GM12878 (cell line): ENCODE data around the gene ZBTB5. TPM values are rescaled to one million over a fixed set of nuclear protein-coding genes. Genes with fewer than 3 reads are reported as not detected.

Source experiments
- ATAC-seq: fragments of 200-7000 bp; cut with Tn5 transposase; 3 replicates; pipeline ENCODE4 v1.9.1; 2020; ENCODE audit warnings: mild to moderate bottlenecking, moderate library complexity
- BruUV-seq: library from RNA; stranded (reverse); fragments of 400-500 nt; replicated peaks from 2 replicates; lab custom pipeline; 2021; lab: Mats Ljungman, UMichigan
- CTCF ChIA-PET: fragments of 300-600 bp; sonication (Branson Sonifier 250); formaldehyde crosslinking; extraction: SDS; loops from one replicate; lab custom pipeline; 2021; ENCODE audit warnings: inconsistent platforms; lab: Yijun Ruan, JAX
- POLR2A ChIA-PET: fragments of 350-600 bp; formaldehyde crosslinking; extraction: SDS; loops from one replicate; lab custom pipeline; 2021; ENCODE audit warnings: inconsistent platforms; lab: Charles Lee
- RAD21 ChIA-PET: fragments of 300-600 bp; sonication (Branson Sonifier 250); formaldehyde crosslinking; loops from one replicate; lab custom pipeline; 2023; ENCODE audit warnings: antibody characterized with exemption; ENCODE audit not compliant: unreplicated experiment; lab: Charles Lee
- SMC1A ChIA-PET: fragments of 300-600 bp; sonication (Branson Sonifier 250); formaldehyde crosslinking; loops from one replicate; lab custom pipeline; 2023; ENCODE audit not compliant: unreplicated experiment, uncharacterized antibody; lab: Charles Lee
- DNase-seq: peaks from one replicate; pipeline ENCODE4 v3.0.0-alpha.2; 2011; ENCODE audit warnings: low read depth, low spot score
- FAIRE-seq: peaks from 3 replicates; lab custom pipeline; 2011; peaks lifted over from hg19 to GRCh38; lab: Jason Lieb, UNC
- H2AFZ ChIP-seq: 2 replicates; pipeline ENCODE4 v1.6.0; 2011; ENCODE audit warnings: low read depth, low read length, control low read depth; ENCODE audit not compliant: control insufficient read depth
- H3K27ac ChIP-seq: 2 replicates; pipeline ENCODE4 v1.5.1; 2011; ENCODE audit warnings: control low read depth; ENCODE audit not compliant: control insufficient read depth, insufficient read depth
- H3K27me3 ChIP-seq, 2 experiments: replicated peaks in 1 of 2; 2 replicates each; pipeline versions ENCODE4 v1.6.0 to v1.6.1; 2011; ENCODE audit warnings: low read length in 1 of 2; ENCODE audit not compliant: control insufficient read depth in 2 of 2, insufficient read depth in 2 of 2
- H3K36me3 ChIP-seq, 2 experiments: 2 replicates each; pipeline ENCODE4 v1.5.1; 2011; ENCODE audit warnings: low read length in 1 of 2; ENCODE audit not compliant: control insufficient read depth in 2 of 2, insufficient read depth in 2 of 2
- H3K4me1 ChIP-seq: 2 replicates; pipeline ENCODE4 v1.6.1; 2011; ENCODE audit warnings: mild to moderate bottlenecking, low read length, moderate library complexity, mixed read lengths; ENCODE audit not compliant: control insufficient read depth, insufficient read depth
- H3K4me2 ChIP-seq: 2 replicates; pipeline ENCODE4 v1.6.0; 2011; ENCODE audit warnings: control low read depth; ENCODE audit not compliant: control insufficient read depth, insufficient read depth
- H3K4me3 ChIP-seq: fragments of 200-600 bp; sonication (generic); 2 replicates; pipeline ENCODE4 v1.5.1; 2016
- H3K79me2 ChIP-seq: 2 replicates; pipeline ENCODE4 v1.6.0; 2011; ENCODE audit warnings: low read length; ENCODE audit not compliant: control insufficient read depth, insufficient read depth
- H3K9ac ChIP-seq: 2 replicates; pipeline ENCODE4 v1.8.0; 2011; ENCODE audit warnings: low read length, control low read depth, mixed read lengths; ENCODE audit not compliant: control insufficient read depth, insufficient read depth
- H3K9me3 ChIP-seq: replicated peaks from 3 replicates; pipeline ENCODE4 v1.5.1; 2011; ENCODE audit warnings: mild to moderate bottlenecking, low read length; ENCODE audit not compliant: control insufficient read depth, insufficient read depth
- H4K20me1 ChIP-seq: 2 replicates; pipeline ENCODE4 v1.6.0; 2011; ENCODE audit not compliant: control insufficient read depth, insufficient read depth
- BCL11A ChIP-seq: IDR thresholded peaks from 2 replicates; pipeline ENCODE4 v1.6.1; 2011; ENCODE audit warnings: low read depth, low read length
- EZH2 ChIP-seq: IDR thresholded peaks from 2 replicates; pipeline ENCODE4 v1.6.1; 2012; ENCODE audit warnings: low read depth, mild to moderate bottlenecking, control low read depth, inconsistent platforms, low read length, borderline replicate concordance; ENCODE audit not compliant: control insufficient read depth
- HDAC2 ChIP-seq: fragments of 200-600 bp; sonication (generic); IDR thresholded peaks from 2 replicates; pipeline ENCODE4 v1.6.1; 2017
- NR2C1 ChIP-seq: fragments of 450-650 bp; IDR thresholded peaks from 2 replicates; pipeline ENCODE4 v1.6.1; 2017; ENCODE audit warnings: antibody characterized with exemption, mild to moderate bottlenecking, moderate library complexity
- POU2F2 ChIP-seq: IDR thresholded peaks from 3 replicates; pipeline ENCODE4 v1.6.1; 2011; ENCODE audit warnings: low read depth, mild to moderate bottlenecking, low read length, borderline replicate concordance
- SMAD5 ChIP-seq: IDR thresholded peaks from 2 replicates; pipeline ENCODE4 v1.6.1; 2016; ENCODE audit warnings: antibody characterized with exemption, low read depth
- WRNIP1 ChIP-seq: IDR thresholded peaks from 2 replicates; pipeline ENCODE4 v1.6.1; 2011; ENCODE audit warnings: low read depth, low read length, improper control_type of control experiment, borderline replicate concordance
- ZBED1 ChIP-seq: IDR thresholded peaks from 2 replicates; pipeline ENCODE4 v1.6.1; 2016; ENCODE audit warnings: borderline replicate concordance
- ZBTB33 ChIP-seq: fragments of 450-650 bp; IDR thresholded peaks from 2 replicates; pipeline ENCODE4 v1.6.1; 2017; ENCODE audit warnings: mild to moderate bottlenecking
- ZNF217 ChIP-seq: fragments of 450-650 bp; IDR thresholded peaks from 2 replicates; pipeline ENCODE4 v1.6.1; 2017; ENCODE audit warnings: antibody characterized with exemption, mild to moderate bottlenecking
- ZNF384 ChIP-seq: IDR thresholded peaks from 2 replicates; pipeline ENCODE4 v1.6.1; 2012; ENCODE audit warnings: low read depth, mild to moderate bottlenecking, low read length, improper control_type of control experiment, borderline replicate concordance
- ZZZ3 ChIP-seq: IDR thresholded peaks from 2 replicates; pipeline ENCODE4 v1.6.1; 2011; ENCODE audit warnings: low read depth; ENCODE audit not compliant: control insufficient read depth, insufficient read length
- WGBS: methylation state at CpG from one replicate; pipeline ENCODE4 v1.1.6; 2016; ENCODE audit warnings: low lambda C conversion rate; ENCODE audit not compliant: insufficient replicate concordance, insufficient coverage; ENCODE audit errors: missing lambda C conversion rate; 5-methylcytosine and 5-hydroxymethylcytosine counted together
- in situ Hi-C: fragments of 300-500 bp; cut with MboI; formaldehyde crosslinking; loops from 9 replicates; pipeline ENCODE4 v1.14.3; 2018; ENCODE audit warnings: mixed read lengths
- intact Hi-C: fragments of 100-400 bp; cut with micrococcal nuclease; formaldehyde crosslinking; loops from one replicate; pipeline ENCODE4 v1.14.2; 2022; ENCODE audit not compliant: unreplicated experiment
- polyA plus RNA-seq, 11 experiments: library from polyadenylated mRNA; depleted of rRNA in 4 of 11; unstranded in 6 of 11; stranded (reverse) in 5 of 11; fragments of >200 nt; fragmentation: Nextera tagmentation in 4 of 11; fragmentation: Illumina TruSeq in 1 of 11; extraction: Ambion mirVana in 4 of 11; extraction: Trizol in 1 of 11; gene quantifications; 1 replicate in 1 of 11; 2 replicates in 10 of 11; pipeline versions ENCODE4 v1.2.1 to v1.2.3, GENCODE V29; 2011 to 2016; ENCODE audit warnings: inconsistent platforms in 2 of 11, missing spikeins in 2 of 11, low read depth in 1 of 11
- total RNA-seq, 4 experiments: library from RNA; depleted of rRNA in 3 of 4; stranded (reverse); fragments of >200 nt in 3 of 4; fragmentation: Illumina TruSeq in 1 of 4; extraction: Trizol in 1 of 4; gene quantifications; 2 replicates each; pipeline versions ENCODE4 v1.2.1 to v1.2.3, GENCODE V29; 2013 to 2021
- TF ChIP-seq, protein P1 (sequence below): IDR thresholded peaks from 2 replicates; pipeline ENCODE4 v1.6.1; 2011; ENCODE audit warnings: low read depth, mild to moderate bottlenecking, low read length, moderate library complexity, borderline replicate concordance; ENCODE audit errors: extremely low read depth
- TF ChIP-seq, protein P2 (sequence below): fragments of 450-650 bp; IDR thresholded peaks from 2 replicates; pipeline ENCODE4 v1.6.1; 2017; ENCODE audit warnings: mild to moderate bottlenecking, low read depth, inconsistent platforms; ENCODE audit not compliant: poor library complexity, severe bottlenecking
- TF ChIP-seq, protein P3 (sequence below): fragments of 450-650 bp; IDR thresholded peaks from 2 replicates; pipeline ENCODE4 v1.6.1; 2014; ENCODE audit warnings: mild to moderate bottlenecking

Gene ZBTB5
- total and polyA plus RNA-seq, 10 of the 15 experiments (the other 5 are each of a cell fraction or from before 2014, with no cell fraction given), result 1.4 to 32.5 (median 12.1) TPM

DNA sequence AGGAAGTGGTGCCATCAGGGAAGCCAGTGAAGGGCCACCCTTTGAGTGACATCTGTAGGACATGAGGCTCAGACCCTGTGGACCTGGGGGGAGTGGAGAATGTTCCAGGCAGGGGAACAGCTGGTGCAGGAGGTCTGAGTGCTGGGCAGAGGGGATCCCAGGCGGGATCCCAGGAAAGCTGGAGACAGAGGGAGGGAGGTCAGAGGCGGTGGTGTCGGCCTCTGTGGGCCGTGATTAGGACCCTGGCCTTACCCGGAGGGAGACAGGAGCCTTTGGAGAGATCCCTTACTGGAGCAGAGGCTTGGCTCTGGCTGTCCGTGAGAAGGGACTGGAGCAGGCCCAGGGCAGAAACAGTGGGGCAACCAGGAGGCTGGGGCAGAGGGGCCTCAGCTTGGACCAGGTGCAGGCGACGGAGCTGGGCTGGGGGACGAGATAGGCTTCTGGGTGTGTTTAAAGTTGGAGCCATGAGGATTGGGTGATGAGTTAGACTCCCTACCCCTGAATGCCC lies 54.8 kb downstream of the ZBTB5 start:
- H3K27me3 ChIP-seq, result no peaks in the 10 kb centered on the region
- ChIA-PET CTCF (interaction anchor here (0.7 to 15.1 kb wide), 33 partner anchors 8 to 536 kb away, joined by 3 to 220 read pairs (median 6); partner anchors contain the start of genes POLR1E and ZBTB5), POLR2A (interaction anchor here (0.7 to 15.5 kb wide), 12 partner anchors 12 to 375 kb away, joined by 3 to 212 read pairs (median 4); partner anchors contain the start of genes GRHPR, POLR1E and TOMM5), RAD21 (interaction anchor here (0.6 to 7.5 kb wide), 27 partner anchors 8 to 614 kb away, joined by 3 to 126 read pairs (median 5); partner anchors contain the start of genes GRHPR, ZBTB5 and ZCCHC7), SMC1A (interaction anchor here (0.8 to 4.7 kb wide), 28 partner anchors 11 to 430 kb away, joined by 3 to 23 read pairs (median 5); no protein-coding TSS in a partner anchor)
- H3K79me2 ChIP-seq, result peaks cover 42% of the 10 kb centered on the region
- H3K9ac ChIP-seq, result peak overlapping the region; percentile 92
- no peaks in the 10 kb centered on the region for H4K20me1 ChIP-seq
- intact Hi-C loops (loop anchor here (2.0 kb wide), 1 partner anchor 54 kb away; the partner anchor contains the start of gene ZBTB5), in situ Hi-C loops (no loop called here)
- 34% methylated on average over 9 of the region's 9 CpGs for WGBS
- H3K27ac ChIP-seq, result peak overlapping the region; percentile 97
- no peaks in the 10 kb centered on the region for H3K9me3 ChIP-seq
- DNase-seq (no peak), ATAC-seq (no peak), FAIRE-seq (no peak)
- no peaks in the 10 kb centered on the region for H3K36me3 ChIP-seq
- H2AFZ ChIP-seq, result no peak overlapping the region
- no TSS peak for BruUV-seq
- peak overlapping the region; percentile 47 for H3K4me3 ChIP-seq
- peaks cover 71% of the 10 kb centered on the region for H3K4me1 ChIP-seq
- H3K4me2 ChIP-seq, result peak overlapping the region; percentile 89
- TF ChIP-seq, protein P1, sequence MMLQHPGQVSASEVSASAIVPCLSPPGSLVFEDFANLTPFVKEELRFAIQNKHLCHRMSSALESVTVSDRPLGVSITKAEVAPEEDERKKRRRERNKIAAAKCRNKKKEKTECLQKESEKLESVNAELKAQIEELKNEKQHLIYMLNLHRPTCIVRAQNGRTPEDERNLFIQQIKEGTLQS, result no peak
- no peak for TF ChIP-seq ZZZ3
- no peak for TF ChIP-seq HDAC2
- TF ChIP-seq NR2C1, result no peak
- TF ChIP-seq ZBED1, result no peak
- TF ChIP-seq, protein P2, sequence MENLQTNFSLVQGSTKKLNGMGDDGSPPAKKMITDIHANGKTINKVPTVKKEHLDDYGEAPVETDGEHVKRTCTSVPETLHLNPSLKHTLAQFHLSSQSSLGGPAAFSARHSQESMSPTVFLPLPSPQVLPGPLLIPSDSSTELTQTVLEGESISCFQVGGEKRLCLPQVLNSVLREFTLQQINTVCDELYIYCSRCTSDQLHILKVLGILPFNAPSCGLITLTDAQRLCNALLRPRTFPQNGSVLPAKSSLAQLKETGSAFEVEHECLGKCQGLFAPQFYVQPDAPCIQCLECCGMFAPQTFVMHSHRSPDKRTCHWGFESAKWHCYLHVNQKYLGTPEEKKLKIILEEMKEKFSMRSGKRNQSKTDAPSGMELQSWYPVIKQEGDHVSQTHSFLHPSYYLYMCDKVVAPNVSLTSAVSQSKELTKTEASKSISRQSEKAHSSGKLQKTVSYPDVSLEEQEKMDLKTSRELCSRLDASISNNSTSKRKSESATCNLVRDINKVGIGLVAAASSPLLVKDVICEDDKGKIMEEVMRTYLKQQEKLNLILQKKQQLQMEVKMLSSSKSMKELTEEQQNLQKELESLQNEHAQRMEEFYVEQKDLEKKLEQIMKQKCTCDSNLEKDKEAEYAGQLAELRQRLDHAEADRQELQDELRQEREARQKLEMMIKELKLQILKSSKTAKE, result no peak
- TF ChIP-seq WRNIP1, result no peak
- no peak for TF ChIP-seq EZH2
- no peak for TF ChIP-seq BCL11A
- TF ChIP-seq ZNF384, result no peak
- TF ChIP-seq, protein P3, sequence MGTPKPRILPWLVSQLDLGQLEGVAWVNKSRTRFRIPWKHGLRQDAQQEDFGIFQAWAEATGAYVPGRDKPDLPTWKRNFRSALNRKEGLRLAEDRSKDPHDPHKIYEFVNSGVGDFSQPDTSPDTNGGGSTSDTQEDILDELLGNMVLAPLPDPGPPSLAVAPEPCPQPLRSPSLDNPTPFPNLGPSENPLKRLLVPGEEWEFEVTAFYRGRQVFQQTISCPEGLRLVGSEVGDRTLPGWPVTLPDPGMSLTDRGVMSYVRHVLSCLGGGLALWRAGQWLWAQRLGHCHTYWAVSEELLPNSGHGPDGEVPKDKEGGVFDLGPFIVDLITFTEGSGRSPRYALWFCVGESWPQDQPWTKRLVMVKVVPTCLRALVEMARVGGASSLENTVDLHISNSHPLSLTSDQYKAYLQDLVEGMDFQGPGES, result no peak
- TF ChIP-seq ZBTB33, result no peak
- no peak for TF ChIP-seq ZNF217
- TF ChIP-seq POU2F2, result no peak
- TF ChIP-seq SMAD5, result no peak
